Stimulated activated CD4-positive, alpha-beta T cell treated with anti-CD3 and anti-CD28 coated beads, TNF-alpha, amount 100 ng/mL, for 4 hours (primary cell): ENCODE data around the gene TMEM258.
A peak's percentile ranks its signal among the peaks of the same experiment; 100 is the strongest.

Source experiments
- DNase-seq, 3 experiments: peaks; one replicate each; pipeline ENCODE4 v3.0.0-alpha.2; 2020; ENCODE audit warnings: low read depth in 3 of 3

Gene TMEM258

DNA sequence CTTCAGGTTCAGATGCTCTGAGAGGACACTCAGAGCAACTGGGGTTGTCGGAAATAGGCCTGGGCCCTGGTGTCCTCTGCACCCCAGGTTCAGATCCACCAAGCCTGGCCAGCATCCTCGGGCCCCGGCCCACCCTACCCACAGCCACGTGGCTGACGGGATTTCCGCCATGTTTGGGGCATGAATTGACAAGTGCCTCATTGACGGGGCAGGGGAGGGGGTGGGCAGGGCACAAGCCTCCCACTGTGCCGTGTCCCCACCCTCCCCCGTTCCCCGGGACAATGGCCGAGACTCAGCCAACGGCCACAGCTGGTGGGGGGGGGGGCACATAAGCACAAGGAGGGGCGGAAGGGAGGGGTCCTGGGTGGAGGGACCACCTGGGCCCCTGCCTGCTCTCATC, 31.5 kb downstream of the TMEM258 start:
- no peak for DNase-seq

DNA sequence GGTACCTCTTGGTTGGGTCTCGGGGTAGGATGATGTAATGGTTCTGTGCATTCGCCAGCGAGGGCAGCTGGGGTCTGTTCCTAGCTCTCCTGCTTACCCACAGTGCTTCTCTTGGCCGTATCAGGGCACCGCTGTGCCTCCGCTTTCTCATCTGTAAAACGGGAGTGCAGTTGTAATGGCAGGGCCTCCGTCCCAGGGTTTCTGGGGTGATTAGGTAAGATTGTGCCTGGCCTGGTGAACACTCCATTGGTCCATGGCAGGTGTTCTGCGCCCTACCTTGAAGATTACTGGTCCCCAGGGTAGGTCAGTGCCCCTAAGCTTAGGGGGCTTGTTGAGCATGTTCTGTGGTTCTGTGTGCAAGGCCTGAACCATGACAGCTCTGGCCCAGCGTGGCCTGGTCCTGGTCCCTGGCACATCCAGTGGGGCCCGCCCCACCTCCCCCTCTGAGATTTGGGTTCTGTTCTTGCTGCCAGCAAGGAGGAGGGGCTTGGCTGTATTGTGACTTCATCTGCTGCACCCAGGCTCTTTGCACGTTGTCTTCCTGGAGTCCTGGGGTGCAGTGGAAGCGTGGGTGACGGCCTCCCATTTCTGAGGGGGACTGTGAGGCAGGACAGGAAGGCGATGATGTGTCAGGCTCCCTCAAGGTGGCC, 35.1 kb downstream of the TMEM258 start:
- no peak for DNase-seq

DNA sequence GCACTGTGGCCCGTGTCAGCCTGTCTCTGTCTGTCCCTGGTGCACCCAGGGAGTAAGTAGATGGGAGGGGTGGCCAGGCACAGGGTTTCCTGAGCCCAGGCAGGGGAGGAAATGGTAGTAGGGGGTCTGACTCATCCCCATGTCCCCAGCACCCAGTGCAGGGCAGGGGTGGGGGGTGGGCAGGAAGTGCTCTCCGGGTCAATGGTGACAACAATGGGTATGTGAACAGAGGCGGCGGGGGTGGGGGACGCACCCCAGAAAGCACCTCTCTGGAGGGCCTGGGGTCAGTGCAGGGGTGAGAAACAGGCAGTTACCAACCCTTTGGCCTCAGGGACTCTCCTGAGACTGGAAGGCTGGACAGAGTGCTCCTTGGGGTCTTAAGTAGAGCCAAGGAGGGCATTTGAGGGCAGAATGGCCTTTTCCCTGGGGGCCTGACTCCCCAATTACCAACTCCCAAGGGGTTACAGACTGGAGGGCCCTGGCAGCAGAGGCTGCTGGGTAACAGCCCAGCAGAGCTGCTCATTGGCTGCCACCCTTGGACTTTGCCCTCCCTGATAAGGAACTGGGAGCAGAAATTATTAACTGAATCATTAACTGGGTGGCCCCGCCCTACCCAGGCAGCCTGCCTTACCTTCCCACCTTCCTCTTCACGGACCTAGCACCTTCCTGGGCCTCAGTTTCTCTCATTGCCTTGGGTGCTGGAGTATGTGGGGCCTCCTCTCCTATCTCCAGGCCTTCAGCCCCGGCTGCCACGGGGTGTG, 35.8 kb downstream of the TMEM258 start:
- no peak for DNase-seq

DNA sequence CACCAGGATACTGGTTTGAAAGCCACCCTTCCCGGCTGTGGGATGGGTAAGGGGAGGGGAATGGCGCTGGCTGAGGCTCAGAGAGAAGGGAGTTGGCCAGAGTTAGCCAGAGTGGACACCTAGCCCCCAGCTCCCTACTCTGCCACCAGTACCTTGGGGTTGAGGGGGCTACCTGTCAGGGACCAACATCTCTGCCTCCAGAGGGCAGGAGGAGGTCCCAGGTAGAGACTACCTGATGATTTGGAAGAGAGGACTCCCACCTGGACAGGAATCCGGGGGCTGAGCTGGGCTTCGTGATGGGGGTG, 36.3 kb downstream of the TMEM258 start:
- no peak for DNase-seq

DNA sequence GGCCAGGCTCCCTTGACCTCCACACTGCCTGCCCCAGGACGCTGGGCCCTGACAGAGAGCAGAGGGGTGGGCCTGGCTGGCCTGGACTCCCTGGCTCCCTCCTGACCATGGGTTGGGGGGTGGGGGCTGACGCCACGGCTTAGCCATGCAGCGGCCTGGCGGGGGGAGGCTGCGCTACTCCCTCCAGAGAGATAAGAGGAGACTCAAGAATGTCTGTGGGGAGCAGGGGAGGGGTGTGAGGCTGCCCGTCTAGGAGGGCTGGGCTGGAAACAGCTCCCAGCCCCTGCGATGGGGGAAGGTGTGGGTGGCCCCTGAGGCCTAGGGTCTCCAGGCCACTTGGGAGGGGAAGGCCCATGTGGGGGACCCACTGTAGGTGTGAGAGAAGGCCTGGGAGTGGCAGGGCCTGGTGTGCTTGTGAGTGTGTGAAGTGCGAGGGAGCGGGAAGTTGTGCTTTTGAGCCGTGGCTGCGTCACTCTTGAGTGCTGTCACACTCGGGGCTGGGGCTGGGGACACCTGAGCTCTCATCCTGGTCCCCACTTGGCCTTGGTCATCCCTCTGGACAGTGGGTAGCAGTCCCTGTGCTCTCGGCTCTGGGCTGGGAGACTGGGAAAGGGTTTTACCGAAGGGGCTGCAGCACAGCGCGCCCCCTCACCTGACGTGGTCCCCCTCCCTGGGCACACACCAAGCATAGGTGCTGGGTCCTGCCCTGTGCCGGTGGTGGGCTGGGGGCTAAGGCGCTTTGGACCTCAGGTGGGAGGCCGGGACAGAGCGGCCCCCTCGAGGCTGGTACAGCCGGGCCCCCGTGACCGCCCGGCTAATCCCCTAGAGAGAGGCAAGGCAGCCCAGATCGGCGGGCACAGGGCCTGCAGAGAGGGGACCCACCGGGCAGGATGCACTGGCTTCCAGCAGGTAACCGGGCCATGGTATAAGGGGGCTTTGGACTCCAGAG, 37.6 kb downstream of the TMEM258 start:
- no peak for DNase-seq

DNA sequence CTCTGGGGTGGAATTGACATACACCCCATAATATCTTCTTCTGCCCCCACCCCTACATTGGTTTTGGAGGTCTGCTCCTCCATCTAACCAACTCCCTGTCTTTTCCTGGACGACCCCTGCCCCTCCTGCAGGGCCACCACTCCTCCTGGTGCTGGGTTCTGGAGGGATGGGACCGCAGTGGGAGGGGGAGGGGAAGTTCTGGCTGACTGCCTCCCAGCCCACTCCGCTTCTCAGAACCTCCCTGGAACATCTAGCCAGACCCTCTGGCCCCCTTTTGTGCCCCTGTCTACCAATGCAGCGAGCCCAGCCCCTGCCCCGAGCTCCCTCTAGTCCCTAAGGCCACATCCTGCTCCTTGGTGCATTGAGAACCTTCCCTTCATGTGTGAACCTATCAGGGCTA, 38.7 kb downstream of the TMEM258 start:
- no peak for DNase-seq

DNA sequence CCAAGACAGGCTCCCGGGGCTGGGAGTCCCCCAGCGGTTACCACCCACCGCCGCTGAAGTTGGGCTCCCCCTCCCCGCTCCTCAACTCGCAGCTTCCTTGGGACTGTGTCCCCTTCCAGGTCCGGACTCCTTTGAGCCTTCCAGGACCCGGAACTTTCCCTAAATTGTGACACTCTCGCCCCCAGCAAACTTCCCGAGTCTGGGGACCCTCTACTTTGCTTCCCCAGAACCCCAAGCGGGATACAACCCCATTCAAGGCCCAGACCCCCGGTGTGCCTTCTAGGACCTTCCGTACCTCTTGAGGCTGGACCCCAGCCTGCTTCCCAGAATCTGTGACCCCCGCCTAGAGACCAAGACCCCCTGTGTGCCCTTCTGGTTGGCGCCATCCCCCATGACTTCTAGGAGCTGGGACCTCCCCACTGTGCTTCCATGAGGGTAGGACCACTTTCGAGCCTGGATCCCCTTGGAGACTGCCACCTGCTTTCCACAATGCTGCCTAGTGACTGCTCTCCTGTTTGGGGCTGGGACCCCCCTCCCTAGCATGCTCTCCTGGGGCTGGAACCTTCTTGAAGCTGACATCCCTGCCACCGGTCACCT, 39.4 kb downstream of the TMEM258 start:
- DNase-seq: no peak

DNA sequence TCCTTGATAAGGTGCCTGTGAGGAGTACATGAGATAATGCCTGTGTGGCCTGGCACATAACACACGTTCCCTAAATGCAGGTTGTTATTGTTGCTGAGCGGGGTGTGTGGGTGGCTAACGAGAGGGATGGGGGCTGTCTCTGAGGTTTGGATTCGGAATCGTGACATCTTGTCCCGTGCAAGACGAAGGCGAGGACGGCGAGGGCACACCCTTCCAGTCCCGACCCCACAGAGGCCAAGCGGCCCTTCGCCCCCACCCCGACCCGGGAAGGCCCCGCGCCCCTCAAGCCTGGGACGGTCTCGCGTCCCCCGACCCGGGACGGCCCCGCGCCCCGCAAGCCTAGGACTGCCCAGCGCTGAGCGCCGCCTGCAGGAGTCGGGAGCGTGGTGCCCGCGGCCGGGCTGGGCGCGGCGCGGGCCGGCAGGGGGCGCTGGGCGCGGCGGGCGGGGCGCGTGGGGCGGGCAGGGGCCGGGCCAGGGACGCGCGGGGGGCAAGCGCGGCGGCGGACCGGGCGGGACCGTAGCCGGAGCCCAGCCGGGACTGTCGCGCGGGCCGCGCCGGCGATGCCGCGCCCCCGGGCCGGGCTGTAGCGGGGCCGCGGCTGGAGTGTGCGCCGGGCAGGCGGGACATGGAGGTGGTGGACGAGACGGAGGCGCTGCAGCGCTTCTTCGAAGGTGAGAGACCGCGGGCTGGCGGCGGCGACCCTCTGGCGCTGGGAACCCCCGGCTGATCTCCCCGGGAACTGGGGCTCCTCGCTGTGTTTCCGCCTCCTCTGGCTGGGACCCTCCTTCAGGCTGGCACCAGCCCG, 40.1 kb downstream of the TMEM258 start, which contains the start of gene MYRF:
TSS of gene MYRF (plus strand) at position 520 of the 808 bp plus-strand sequence. CDS start at position 629, 109 bp downstream.
- peak in 2 of 3 experiments; percentile 21 to 49 for DNase-seq

DNA sequence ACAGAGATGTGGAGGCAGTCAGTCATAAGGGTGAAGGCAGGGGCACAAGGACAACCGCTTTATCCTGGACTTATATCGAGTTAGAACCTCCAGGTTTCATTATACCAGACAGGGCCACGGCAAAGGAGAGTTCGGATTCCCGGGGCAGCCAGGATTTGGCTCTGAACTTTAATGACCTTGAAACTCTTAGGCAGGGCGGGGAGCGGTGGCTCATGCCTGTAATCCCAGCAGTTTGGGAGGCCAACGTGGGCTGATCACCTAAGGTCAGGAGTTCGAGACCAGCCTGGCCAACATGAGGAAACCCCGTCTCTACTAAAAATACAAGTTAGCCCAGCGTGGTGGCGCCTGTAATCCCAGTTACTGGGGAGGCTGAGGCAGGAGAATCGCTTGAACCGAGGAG, 41.0 kb downstream of the TMEM258 start:
- no peak for DNase-seq

DNA sequence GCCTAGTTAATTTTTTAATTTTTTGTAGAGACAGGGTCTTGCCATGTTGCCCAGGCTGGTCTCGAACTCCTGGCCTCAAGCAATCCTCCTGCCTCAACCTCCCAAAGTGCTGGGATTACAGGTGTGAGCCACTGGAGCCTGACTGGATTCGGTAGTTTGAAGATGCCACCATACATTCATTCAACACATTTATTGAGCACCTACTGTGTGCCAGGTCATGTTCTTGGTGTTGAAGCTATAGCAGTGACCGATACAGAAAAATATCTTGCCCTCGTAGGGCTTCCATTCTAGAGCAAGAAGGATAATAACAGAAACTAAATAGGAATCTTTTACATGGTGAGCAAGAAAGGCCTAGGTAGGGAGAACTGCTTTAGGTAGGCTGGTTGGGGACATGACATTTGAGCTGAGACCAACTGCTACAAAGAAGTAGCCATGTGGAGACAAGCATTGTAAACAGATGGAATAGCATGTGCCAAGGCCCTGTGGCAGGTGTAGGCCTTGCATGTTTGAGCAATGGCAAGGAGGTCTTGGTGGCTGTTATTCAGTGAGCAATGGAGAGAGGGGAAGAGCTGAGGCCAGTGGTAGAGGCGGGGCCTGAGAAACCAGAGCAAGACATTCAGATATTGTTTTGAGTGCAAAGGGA, 41.6 kb downstream of the TMEM258 start:
- no peak for DNase-seq

DNA sequence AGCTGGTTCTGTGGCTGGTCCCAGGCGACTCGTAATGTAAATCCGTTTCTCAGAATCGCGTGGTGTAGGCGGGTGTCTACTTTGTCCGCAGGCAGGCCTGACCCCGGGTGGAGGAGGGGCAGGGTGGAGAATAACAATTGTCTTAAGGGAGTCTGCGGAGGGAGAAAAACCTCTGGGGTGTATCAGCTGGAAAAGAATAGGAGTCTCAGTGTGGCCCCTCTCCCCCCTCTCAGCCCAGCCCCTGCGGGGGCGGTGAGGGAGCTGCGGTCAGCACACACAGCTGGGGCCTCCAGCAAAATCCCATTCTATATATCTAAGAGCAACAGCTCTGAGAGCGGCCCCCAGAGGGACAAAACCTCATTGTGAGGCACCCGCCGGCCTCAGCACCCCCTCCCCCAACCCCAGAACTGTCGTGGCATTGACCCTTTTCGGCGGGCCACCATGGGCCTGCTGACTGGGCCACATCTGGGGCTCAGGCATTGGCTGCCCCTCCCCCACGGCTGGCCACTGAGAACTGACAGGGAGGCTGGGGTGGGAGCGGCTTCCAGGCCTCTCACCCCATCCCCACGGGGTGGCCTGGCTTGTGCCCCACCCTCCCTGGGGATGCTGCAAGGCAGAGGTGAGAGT, 42.7 kb downstream of the TMEM258 start:
- DNase-seq: no peak

DNA sequence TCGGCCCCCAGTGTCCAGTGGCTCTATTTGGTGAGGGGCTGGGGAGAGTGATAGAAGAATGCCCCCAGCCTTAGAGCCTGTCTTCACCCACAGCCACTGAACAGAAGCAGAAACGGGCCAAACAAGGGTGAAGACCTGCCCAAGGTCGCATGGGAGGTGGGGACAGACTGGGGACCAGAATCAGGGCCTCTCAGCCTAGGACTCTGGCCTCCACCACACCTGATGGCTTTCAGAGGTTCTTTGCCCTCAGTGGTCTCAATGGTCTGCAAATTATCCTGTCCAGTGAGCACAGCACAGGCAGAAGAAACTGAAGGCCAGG, 44.5 kb downstream of the TMEM258 start:
- DNase-seq: no peak

DNA sequence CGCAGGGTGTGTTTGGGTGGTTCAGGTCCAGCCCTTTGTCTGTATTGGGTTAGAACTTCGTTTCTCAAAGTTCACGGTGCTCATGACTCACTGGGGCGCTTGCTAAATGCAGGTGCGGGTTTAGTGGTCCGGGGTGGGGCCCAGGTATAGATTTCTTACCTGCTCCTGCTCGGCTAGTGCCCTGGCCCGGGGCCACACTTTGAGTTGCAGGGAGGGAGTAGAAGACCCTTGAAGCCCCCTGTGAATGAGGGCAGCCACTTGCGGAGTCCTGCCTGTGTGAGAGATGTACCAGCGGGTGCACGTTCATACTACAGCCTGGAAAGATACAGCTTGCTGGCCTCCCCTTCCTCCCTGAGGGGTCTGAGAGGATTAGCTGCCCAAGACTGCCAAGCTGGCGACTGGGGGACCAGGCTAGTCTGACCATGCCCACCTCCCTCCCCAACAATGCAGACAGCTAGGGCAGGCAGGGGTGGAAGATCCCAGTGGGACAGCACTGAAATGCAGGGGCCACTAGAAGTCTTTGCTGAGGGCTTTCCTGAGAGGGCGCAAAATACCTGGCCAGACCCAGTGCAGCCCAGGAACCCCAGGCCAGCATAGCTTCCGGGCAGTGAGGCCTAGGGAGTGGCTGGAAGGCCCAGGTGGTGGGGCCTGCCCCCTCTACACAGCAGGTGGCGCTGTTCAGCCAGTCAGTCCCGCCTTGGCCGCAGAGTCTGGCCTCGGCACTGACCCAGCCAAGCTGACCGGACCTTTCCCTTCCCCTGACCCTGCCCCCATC, 45.0 kb downstream of the TMEM258 start:
- DNase-seq: no peak

DNA sequence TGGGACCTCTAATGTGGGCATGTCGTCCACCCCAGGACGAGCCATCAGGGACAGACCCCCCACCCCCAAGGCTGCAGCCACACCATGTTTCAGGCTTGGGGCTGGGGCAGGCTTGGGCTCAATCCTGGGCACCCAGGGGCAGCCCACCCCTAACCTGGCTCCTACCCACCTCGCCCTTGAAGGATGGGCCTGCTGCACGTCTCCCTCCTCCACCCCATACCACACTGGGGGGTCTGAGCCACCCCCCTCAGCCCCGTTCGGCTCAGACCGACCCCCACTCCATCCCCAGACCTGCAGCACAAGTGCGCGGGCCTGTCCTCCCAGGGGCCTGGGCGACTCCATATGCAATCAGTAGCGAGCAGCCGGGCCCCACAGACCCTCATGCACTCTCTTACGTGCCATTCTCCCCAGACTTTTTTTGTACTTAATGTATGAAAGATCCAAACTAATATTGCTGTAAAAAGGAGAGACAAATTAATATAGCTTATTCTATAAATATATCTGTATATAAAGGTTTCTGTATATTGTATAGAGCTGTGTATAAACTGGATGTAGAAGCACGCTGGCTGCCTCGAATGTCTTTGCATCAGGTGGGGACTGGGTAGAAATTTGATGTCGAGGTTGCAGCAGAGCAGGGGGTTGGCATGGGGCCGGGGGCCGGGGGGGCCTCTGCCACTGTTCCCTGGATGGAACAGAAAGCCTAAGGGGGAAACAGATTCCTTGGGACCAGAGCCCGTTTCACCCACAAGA, 45.8 kb downstream of the TMEM258 start:
- DNase-seq: no peak

DNA sequence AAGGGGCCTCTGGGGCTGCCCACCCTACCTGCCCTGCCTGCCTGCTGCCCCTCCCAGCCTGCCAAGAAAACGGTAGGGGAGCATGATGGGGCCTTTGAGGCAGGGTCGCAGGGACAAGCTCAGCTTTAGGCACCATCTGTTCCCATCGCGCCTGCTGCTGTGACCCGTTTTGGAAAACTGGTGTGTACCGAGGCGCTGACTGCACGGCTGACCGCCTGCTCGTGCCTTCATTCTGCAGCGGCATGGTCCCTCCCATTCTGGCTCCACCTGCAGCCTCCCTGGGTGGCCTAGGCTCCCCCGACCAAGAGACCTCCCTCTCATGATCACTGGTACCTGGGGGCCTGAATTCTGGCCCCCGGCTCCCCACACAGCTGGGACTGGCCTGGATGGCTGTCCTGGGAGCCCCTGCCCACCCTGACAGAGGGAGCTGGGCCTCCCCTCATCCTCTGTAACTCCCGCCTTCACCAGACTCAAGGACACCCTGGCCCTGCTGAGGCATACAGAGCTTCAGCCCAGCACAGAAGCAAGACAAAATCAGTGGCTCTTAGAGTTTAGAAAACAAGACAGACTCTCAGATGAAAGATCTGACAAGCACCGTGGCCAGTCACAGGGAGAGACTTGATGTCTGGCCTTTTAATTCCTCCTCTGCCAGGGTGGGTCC, 46.5 kb downstream of the TMEM258 start:
- no peak for DNase-seq

DNA sequence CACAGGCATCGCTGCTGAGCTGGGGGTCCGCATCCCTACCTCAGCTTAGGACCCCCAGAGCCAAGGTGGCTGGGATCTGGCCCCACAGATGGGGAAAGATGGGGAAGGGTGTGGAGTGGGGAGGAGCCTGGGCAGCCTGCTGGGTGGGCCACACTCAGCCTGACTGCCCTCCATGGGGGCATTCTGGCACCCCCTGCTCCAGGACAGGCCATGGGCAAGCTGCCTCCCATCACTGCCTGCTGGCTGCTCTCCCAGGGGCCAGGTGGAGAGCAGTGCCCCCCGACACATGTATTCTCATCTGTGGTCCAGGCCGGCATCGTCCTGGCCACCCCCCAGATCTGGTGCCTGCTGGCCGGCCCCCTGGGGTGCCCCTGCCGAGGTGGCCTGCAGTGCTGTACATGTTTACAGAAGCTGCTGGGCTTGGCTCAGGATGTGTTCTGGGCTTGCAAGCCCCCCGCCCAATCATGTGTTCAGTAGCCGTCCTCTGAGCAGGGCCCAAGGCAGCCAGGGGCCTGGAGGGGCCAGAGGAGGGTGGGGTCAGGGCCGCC, 47.7 kb downstream of the TMEM258 start:
- DNase-seq: no peak

DNA sequence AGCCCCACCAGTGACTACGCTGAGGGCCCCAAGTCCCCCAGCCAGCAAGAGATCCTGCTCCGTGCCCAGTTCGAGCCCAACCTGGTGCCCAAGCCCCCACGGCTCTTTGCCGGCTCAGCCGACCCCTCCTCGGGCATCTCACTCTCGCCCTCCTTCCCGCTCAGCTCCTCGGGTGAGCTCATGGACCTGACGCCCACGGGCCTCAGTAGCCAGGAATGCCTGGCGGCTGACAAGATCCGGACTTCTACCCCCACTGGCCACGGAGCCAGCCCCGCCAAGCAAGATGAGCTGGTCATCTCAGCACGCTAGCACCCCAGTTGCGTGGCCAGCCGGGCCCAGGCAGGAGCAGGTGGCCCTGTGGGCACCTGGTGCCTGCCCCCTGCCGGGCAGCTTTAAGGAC, 48.2 kb downstream of the TMEM258 start:
- DNase-seq: no peak

DNA sequence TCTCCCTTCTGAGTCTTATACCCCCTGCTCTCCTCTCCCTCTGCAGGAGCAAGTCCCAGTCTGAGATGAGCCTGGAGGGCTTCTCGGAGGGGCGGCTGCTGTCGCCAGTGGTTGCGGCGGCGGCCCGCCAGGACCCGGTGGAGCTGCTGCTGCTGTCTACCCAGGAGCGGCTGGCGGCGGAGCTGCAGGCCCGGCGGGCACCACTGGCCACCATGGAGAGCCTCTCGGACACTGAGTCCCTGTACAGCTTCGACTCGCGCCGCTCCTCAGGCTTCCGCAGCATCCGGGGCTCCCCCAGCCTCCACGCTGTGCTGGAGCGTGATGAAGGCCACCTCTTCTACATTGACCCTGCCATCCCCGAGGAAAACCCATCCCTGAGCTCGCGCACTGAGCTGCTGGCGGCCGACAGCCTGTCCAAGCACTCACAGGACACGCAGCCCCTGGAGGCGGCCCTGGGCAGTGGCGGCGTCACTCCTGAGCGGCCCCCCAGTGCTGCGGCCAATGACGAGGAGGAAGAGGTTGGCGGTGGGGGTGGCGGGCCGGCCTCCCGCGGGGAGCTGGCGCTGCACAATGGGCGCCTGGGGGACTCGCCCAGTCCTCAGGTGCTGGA, 48.8 kb downstream of the TMEM258 start:
- DNase-seq: no peak
